Uterus (tissue), 2 donors: Measurements from ENCODE around the gene RBM5.

ENCODE experiments used
- CTCF ChIP-seq, 4 experiments: fragments of 200-600 bp in 2 of 4; fragments of 450-650 bp in 2 of 4; sonication (generic) in 2 of 4; IDR thresholded peaks; one replicate each; pipeline ENCODE4 v1.5.1; 2016 to 2019; ENCODE audit warnings: antibody characterized with exemption in 4 of 4, mild to moderate bottlenecking in 2 of 4, moderate library complexity in 1 of 4
- POLR2A ChIP-seq, 2 donors: fragments of 450-650 bp; IDR thresholded peaks; one replicate each; pipeline ENCODE4 v1.6.1; 2016; ENCODE audit warnings: antibody characterized with exemption in 2 of 2, mild to moderate bottlenecking in 1 of 2, moderate library complexity in 1 of 2

- TF ChIP-seq CTCF (IDR thresholded peaks at IDR 0.05): no peak
- TF ChIP-seq POLR2A (IDR thresholded peaks at IDR 0.05): no peak
These were observed 858 bp downstream of the RBM5 start for GRCh38 chr3:50089609-50089945.
